ENCODE data around the gene HS3ST6. TPM values are rescaled to one million over a fixed set of nuclear protein-coding genes. Genes with fewer than 3 reads are reported as not detected.

The HS3ST6 gene
- total RNA-seq, 1 experiment from 2014 or later, result not detected

DNA sequence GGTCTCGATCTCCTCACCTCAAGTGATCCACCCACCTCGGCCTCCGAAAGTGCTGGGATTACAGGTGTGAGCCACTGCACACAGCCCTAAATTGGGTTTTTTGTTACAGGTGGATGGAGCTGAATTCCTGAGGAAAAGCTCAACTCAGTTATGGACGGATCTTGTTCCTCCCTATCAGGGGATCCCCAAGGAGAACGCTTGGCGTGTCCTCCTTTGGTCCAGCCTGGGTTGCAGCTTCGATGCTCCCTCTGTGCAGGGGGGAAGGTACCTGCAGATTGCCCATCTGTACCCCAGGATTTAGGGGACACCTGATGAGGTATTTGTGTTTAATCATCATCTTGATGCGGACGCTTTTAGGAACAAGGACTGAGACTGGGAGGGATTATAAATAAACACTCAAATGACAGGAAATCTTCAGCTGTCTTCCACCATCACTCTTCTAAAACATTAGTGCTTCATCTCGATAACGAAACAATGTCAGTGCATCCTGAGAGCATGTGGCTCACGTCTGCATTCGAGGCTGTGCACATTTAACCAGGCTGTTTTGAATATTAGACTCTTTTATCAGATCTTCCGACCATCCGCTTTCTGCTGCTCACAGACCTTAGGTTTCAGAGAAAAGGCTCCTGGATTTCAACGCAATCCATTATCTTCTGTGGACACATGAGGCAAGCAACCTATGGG is 28.0 kb downstream of the HS3ST6 start:
- H3K9ac ChIP-seq (ENCODE audit: low read length), result no peak overlapping the region
- H2AFZ ChIP-seq (ENCODE audit: low read depth, low read length, poor library complexity, severe bottlenecking), result no peak overlapping the region
- intact Hi-C loops (cut with micrococcal nuclease), result no loop called here
- TF ChIP-seq RAD21 (IDR thresholded peaks at IDR 0.05; ENCODE audit: low read depth) (no peak), SP1 (IDR thresholded peaks at IDR 0.05; ENCODE audit: low read depth) (no peak), FOSL1 (IDR thresholded peaks at IDR 0.05; ENCODE audit: low read depth) (no peak), YY1 (IDR thresholded peaks at IDR 0.05; ENCODE audit: extremely low read depth, insufficient replicate concordance, low read depth, low read length) (no peak)
- TF ChIP-seq, protein P1, sequence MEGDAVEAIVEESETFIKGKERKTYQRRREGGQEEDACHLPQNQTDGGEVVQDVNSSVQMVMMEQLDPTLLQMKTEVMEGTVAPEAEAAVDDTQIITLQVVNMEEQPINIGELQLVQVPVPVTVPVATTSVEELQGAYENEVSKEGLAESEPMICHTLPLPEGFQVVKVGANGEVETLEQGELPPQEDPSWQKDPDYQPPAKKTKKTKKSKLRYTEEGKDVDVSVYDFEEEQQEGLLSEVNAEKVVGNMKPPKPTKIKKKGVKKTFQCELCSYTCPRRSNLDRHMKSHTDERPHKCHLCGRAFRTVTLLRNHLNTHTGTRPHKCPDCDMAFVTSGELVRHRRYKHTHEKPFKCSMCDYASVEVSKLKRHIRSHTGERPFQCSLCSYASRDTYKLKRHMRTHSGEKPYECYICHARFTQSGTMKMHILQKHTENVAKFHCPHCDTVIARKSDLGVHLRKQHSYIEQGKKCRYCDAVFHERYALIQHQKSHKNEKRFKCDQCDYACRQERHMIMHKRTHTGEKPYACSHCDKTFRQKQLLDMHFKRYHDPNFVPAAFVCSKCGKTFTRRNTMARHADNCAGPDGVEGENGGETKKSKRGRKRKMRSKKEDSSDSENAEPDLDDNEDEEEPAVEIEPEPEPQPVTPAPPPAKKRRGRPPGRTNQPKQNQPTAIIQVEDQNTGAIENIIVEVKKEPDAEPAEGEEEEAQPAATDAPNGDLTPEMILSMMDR (IDR thresholded peaks at IDR 0.05 in 2 of 3, conservative IDR thresholded peaks at IDR 0.05 in 1 of 3; ENCODE audit: borderline replicate concordance in 1 of 3, insufficient read depth in 1 of 3, low read depth in 2 of 3, low read length in 2 of 3), result no peak
- TF ChIP-seq, protein P2, sequence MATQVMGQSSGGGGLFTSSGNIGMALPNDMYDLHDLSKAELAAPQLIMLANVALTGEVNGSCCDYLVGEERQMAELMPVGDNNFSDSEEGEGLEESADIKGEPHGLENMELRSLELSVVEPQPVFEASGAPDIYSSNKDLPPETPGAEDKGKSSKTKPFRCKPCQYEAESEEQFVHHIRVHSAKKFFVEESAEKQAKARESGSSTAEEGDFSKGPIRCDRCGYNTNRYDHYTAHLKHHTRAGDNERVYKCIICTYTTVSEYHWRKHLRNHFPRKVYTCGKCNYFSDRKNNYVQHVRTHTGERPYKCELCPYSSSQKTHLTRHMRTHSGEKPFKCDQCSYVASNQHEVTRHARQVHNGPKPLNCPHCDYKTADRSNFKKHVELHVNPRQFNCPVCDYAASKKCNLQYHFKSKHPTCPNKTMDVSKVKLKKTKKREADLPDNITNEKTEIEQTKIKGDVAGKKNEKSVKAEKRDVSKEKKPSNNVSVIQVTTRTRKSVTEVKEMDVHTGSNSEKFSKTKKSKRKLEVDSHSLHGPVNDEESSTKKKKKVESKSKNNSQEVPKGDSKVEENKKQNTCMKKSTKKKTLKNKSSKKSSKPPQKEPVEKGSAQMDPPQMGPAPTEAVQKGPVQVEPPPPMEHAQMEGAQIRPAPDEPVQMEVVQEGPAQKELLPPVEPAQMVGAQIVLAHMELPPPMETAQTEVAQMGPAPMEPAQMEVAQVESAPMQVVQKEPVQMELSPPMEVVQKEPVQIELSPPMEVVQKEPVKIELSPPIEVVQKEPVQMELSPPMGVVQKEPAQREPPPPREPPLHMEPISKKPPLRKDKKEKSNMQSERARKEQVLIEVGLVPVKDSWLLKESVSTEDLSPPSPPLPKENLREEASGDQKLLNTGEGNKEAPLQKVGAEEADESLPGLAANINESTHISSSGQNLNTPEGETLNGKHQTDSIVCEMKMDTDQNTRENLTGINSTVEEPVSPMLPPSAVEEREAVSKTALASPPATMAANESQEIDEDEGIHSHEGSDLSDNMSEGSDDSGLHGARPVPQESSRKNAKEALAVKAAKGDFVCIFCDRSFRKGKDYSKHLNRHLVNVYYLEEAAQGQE (IDR thresholded peaks at IDR 0.05; ENCODE audit: low read depth), result no peak
- ChIA-PET POLR2A (no interaction called here), RAD21 (ENCODE audit: low non-redundant PET in 1 of 2, low total read pairs in 2 of 2, uncharacterized antibody in 2 of 2, unreplicated experiment in 2 of 2) (no interaction called here), CTCF (no interaction called here)
- DNase-seq (ENCODE audit: low read depth, low spot score), result no peak
- no peaks in the 10 kb centered on the region for H3K9me3 ChIP-seq (ENCODE audit: control insufficient read depth in 1 of 2, insufficient read depth in 1 of 2, low read depth in 1 of 2, low read length in 2 of 2)
- H3K79me2 ChIP-seq (ENCODE audit: insufficient read depth, low read length), result no peaks in the 10 kb centered on the region
- peaks cover 15% of the 10 kb centered on the region; the same call in 1 of the 2 replicates for H3K27me3 ChIP-seq (ENCODE audit: insufficient read depth, low read length)
- no peak overlapping the region for H3K4me3 ChIP-seq (replicated peaks in 1 of 2; ENCODE audit: low read depth in 1 of 2, low read length in 2 of 2)
- no peaks in the 10 kb centered on the region for H4K20me1 ChIP-seq (ENCODE audit: insufficient read depth)
- H3K9me2 ChIP-seq (ENCODE audit: insufficient read depth), result no peaks in the 10 kb centered on the region
- H3K36me3 ChIP-seq (ENCODE audit: control insufficient read depth in 1 of 2, insufficient read depth in 2 of 2, low read length in 2 of 2), result no peaks in the 10 kb centered on the region
- no peak overlapping the region for H3K27ac ChIP-seq (ENCODE audit: low read depth, low read length)
- H3K4me2 ChIP-seq (ENCODE audit: low read length), result no peak overlapping the region
- no peaks in the 10 kb centered on the region for H3K4me1 ChIP-seq (ENCODE audit: control insufficient read depth in 1 of 2, insufficient read depth in 2 of 2, low read length in 2 of 2)
- no TSS peak for BruUV-seq (replicated peaks)
- ATAC-seq, result no peak
